Mammary epithelial cell (primary cell): Measurements from ENCODE around the gene CBFA2T3.

ENCODE experiments used
- CTCF ChIP-seq, 2 donors: IDR thresholded peaks in 1 of 2; conservative IDR thresholded peaks in 1 of 2; 2 replicates each; pipeline ENCODE4 v1.5.1; 2011 to 2012; ENCODE audit warnings: inconsistent platforms in 2 of 2, low read length in 2 of 2, mild to moderate bottlenecking in 2 of 2, control low read depth in 1 of 2, low read depth in 1 of 2; ENCODE audit not compliant: insufficient read depth in 1 of 2; ENCODE audit errors: extremely low read depth in 1 of 2
- EZH2 ChIP-seq: IDR thresholded peaks from 2 replicates; pipeline ENCODE4 v1.6.1; 2012; ENCODE audit warnings: low read length, inconsistent platforms, borderline replicate concordance

- TF ChIP-seq CTCF (conservative IDR thresholded peaks at IDR 0.05 in 1 of 2, IDR thresholded peaks at IDR 0.05 in 1 of 2; ENCODE audit: extremely low read depth in 1 of 2, insufficient read depth in 1 of 2, low read depth in 1 of 2, low read length in 2 of 2), result no peak
- TF ChIP-seq EZH2, result no peak
These were observed 33.8 kb downstream of the CBFA2T3 start for GRCh38 chr16:88943131-88943664.
